Measurements from ENCODE around the gene ASPSCR1. TPM values are rescaled to one million over a fixed set of nuclear protein-coding genes. Genes with fewer than 3 reads are reported as not detected.

Gene ASPSCR1
- total RNA-seq, 1 donor from 2014 or later = 45.4 TPM

GRCh38 chr17:82012640-82013295 lies 35.3 kb downstream of the ASPSCR1 start:
- DNase-seq (ENCODE audit: low spot score) = no peak

DNA sequence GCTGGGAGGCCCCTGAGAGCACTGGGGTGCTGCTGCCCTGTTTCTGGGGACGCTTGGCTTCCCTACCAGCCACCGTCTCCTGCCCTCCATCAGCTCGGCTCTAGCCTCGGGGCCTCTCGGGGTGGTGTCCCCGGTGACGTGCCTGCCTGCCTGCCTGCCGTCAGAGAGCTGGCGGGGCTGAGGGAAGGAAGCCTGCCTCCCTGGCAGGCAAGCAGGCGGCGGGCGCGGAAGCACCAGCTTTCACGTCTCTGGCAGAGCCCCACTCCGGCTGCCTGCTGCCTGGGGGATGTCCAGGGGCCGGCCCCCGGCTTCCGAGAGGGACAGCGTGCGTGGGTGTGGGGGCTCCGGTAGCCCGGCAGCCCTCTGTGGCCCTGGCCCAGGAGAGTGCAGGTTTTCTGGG lies 35.9 kb downstream of the ASPSCR1 start:
- DNase-seq (ENCODE audit: low spot score) = peak; percentile 54

DNA sequence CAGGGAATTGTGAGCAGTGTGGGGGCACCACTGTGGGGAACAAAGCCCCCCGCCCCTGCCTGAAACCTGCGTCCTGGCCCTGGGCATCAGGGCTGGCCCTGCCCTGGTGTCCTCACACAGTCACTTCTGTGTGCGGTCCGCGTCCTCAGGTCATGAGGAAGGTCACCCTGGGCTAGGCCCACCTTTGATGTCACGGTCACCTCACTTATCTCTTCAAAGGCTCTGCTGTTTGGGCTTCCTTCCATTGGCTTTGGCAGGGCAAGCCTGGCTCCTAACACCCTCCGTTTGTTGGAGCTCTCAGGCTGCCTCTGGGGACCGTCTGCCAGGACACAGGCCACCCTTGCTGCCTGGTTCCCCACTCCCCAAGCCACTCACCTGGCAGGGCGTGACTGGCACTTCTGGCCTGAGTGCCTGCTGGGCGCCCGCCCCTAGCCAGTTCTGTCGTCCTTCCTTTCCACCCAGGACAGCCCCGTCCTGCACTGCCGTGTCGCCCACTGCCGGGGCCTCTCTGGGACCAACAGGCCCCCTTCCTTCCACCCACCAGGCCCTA lies 36.4 kb downstream of the ASPSCR1 start:
- no peak for DNase-seq (ENCODE audit: low spot score)

DNA sequence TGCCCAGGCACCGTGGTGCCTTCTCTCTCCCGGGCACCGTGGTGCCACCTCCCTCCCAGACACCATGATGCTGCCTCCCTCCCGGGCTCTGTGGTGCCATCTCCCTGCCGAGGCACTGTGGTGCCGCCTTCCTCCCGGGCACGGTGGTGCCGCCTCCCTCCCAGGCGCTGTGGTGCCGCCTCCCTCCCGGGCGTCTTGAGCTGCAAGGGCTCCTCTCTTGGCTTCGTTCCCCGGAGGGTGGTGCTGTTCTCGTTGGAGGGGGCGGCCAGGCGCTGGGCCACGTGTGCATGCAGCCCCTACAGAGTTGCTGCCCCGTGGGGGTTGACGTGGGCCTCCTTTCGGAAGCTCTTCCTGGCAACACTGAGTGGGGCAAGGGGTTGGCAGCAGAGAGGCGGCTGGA lies 37.0 kb downstream of the ASPSCR1 start:
- no peak for DNase-seq (ENCODE audit: low spot score)

GRCh38 chr17:82014971-82015310 lies 37.5 kb downstream of the ASPSCR1 start:
- DNase-seq (ENCODE audit: low spot score) = no peak

GRCh38 chr17:82015311-82015971 lies 38.0 kb downstream of the ASPSCR1 start:
- no peak for DNase-seq (ENCODE audit: low spot score)

DNA sequence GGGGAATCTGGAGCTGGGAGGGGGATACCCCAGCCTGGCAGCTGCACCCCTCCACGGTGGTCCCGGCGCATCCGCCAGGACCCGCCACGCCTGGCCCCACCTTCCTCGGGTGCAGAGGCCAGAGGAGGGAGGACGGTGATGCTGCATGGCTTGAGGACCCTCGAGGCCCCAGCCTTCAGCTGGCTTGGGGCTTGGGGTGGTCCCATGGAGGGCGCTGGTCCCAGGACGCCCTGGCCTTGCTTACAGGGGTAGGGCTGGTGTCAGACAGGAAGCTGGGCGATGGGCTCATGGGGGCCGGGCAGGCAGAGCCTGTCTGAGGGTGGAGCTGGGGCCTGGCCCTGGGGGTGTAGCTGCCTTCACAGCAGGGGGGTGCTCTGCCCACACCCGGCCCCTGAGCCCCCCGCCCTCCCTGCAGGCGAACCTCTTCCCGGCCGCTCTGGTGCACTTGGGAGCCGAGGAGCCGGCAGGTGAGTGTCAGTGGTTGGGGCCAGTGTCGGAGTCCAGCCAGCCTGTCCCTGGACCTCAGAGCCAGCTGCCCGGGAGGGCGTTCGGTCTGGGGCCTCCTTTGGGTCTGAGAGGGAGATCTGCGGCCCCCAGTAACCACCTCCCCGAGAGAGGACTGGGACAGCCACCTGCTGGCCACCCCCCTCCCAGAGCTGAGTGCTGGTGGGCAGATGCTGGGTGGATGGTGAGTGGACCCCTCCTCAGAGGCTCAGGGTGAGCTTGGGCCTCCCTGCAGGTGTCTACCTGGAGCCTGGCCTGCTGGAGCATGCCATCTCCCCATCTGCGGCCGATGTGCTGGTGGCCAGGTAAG lies 38.8 kb downstream of the ASPSCR1 start:
- no peak for DNase-seq (ENCODE audit: low spot score)

DNA sequence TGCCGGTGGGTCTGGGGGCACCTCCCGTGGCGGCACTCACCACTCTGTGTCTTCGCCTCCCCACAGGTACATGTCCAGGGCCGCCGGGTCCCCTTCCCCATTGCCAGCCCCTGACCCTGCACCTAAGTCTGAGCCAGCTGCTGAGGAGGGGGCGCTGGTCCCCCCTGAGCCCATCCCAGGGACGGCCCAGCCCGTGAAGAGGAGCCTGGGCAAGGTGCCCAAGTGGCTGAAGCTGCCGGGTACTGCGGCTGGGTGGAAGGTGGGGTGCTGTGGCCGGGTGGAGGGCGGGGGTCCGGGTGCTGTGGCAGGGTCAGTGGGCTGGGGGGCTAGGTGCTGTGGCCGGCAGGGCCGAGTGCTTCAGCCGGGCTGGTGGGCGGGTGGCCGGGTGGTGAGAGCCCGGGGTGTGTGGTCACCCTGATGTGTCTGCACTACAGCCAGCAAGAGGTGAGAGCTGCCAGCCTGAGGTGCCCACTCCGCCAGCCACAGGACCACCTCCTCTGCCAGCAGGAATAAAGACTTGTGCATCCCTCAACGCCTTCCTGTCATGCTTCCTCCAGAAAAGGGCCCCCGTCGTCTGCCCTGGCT lies 39.5 kb downstream of the ASPSCR1 start:
- no peak for DNase-seq (ENCODE audit: low spot score)

DNA sequence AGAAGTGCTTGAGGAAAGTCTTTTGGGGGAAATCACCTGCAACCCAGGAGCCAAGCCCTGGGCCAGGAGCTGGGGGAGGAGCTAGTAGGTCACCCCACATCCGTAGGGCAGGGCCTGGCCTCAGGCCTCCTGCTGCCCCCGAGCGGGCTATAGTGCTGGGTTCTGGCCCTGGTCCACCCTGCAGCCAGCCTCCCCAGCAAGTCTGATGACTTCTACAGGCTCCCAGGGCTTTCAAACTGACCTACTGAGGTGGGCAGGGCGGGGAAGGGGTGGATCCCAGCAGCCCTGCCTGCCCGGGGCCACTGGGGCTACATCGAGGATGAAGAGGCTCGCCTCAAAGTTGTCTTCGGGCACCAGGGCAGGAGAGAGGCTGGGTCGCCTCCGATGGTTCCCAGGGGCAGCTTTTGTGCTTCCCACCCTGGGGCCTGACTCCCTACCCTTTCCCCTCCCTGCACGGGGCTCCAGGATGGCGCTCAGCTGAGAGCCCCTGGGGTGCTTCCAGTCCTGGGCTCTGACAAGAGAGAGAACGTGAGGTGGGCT lies 40.3 kb downstream of the ASPSCR1 start:
- DNase-seq (ENCODE audit: low spot score) = no peak

GRCh38 chr17:82018152-82018988 lies 40.9 kb downstream of the ASPSCR1 start:
- no peak for DNase-seq (ENCODE audit: low spot score)

- no peak for DNase-seq (ENCODE audit: low spot score)
These were observed 41.7 kb downstream of the ASPSCR1 start for GRCh38 chr17:82018989-82019689.

GRCh38 chr17:82019690-82020571 lies 42.5 kb downstream of the ASPSCR1 start:
- DNase-seq (ENCODE audit: low spot score) = no peak

GRCh38 chr17:82020572-82021106 lies 43.2 kb downstream of the ASPSCR1 start:
- no peak for DNase-seq (ENCODE audit: low spot score)

GRCh38 chr17:82021107-82021899 lies 43.9 kb downstream of the ASPSCR1 start:
- DNase-seq (ENCODE audit: low spot score) = peak; percentile 80

DNA sequence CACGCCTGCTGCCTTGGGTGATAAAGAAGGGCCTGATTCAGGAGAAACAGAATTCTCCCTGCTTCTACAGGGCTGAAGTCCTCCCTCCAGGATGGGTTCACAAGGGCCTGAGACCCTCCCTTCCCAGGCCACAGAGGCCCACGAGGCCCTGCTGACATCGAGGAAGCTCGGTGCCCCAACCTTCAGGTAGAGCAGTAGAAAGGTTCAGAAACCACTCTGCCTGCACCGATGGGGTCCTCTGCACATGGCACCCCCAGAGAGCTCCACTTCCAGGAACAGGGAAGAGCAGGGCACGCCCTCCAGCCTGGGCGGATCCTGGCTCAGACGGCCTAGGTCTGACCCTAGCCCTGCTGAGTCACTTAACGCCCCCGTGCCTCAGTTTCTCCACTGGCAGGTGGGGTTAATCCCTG lies 44.5 kb downstream of the ASPSCR1 start:
- DNase-seq (ENCODE audit: low spot score) = no peak

DNA sequence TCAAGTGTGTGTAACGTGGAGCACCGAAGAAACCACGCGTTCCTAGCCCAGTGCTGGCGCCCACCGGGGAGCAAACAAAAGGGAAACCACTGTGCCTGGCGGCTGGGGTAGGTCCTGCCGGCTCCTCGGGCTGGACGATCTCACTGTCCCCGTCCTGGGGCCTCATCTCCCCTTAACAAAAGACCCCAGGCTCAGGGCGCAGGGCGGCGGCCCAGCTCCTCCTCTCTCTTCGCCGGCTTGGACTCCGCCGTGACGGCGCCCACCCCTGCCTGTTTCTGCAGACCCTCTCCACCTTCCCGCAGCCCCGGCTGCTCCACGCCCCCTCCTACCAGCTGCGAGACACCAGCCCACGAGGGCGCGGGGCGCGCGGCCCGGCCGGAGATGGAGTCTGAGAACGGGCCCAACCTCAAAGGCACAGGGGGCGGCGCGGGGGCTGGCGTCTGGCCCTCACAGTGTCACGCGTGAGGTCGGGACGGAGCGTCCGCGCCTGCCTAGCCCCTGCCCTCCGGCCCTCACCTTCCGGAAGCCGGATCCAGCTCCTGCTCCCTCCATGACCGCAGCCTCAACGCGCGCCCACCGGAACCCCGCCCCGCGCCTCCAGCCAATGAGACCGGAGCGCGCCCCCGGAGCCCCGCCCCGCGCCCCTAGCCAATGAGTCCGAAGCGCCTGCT lies 45.0 kb downstream of the ASPSCR1 start, which contains the start of gene CENPX:
TSS of gene CENPX (minus strand) at position 569 of the 671 bp plus-strand sequence. CDS start at position 552, 17 bp downstream.
- DNase-seq (ENCODE audit: low spot score) = no peak

DNA sequence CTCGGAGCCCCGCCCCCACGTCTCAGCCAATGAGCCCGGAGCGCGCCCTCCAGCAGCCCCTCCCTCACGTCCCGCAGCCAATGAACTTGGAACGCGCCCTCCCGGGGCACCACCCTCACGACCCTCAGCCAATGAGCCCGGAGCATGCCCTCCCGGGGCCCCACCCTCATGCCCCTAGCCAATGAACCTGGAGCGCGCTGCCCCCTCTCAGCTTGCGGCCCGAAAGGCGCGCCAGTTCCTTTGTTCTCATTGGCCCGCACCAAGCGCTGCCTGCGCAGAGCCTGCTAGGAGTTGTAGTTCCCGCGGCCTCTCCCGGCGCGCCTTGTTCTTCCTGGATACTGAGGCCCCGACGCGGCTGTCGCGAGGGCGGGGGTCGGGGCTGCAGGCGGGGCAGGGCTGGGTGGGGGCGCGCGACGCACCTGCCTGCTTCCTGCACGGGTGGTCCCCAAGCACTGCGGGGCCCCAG lies 45.6 kb downstream of the ASPSCR1 start, which contains the start of gene LRRC45:
TSS of gene LRRC45 (plus strand) at position 325 of the 466 bp plus-strand sequence. CDS start 339 bp downstream, outside the sequence.
- peak; percentile 100 for DNase-seq (ENCODE audit: low spot score)
